GM21786 (cell line): ENCODE measurements around the gene OCSTAMP.

Experiments
- ATAC-seq: cut with Tn5 transposase; IDR thresholded peaks from one replicate; pipeline ENCODE4 v1.9.1; 2021; ENCODE audit not compliant: unreplicated experiment

OCSTAMP gene

GRCh38 chr20:46554828-46555227, 4.4 kb upstream of the OCSTAMP start:
- no peak for ATAC-seq

DNA sequence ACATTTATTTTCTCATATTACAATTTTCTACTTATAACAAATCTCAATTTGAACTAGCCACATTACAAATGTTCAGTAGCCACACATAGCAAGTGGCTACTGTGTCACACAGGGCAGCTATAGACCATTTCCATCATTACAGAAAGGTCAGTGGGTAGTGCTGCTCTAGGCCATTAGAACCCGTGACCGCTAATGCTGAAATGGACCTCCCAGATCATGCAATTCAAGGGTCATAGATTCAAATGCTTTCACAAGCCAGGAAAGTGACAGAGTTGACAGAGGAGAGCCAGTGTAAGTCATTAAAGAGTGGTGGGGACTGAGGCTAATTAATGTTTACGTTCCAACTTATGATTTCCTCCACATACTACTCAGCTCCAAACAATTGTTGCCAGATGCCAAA, 3.5 kb upstream of the OCSTAMP start:
- ATAC-seq: no peak

- peak; percentile 74 for ATAC-seq
Measured at GRCh38 chr20:46552460-46553420, 2.3 kb upstream of the OCSTAMP start.

DNA sequence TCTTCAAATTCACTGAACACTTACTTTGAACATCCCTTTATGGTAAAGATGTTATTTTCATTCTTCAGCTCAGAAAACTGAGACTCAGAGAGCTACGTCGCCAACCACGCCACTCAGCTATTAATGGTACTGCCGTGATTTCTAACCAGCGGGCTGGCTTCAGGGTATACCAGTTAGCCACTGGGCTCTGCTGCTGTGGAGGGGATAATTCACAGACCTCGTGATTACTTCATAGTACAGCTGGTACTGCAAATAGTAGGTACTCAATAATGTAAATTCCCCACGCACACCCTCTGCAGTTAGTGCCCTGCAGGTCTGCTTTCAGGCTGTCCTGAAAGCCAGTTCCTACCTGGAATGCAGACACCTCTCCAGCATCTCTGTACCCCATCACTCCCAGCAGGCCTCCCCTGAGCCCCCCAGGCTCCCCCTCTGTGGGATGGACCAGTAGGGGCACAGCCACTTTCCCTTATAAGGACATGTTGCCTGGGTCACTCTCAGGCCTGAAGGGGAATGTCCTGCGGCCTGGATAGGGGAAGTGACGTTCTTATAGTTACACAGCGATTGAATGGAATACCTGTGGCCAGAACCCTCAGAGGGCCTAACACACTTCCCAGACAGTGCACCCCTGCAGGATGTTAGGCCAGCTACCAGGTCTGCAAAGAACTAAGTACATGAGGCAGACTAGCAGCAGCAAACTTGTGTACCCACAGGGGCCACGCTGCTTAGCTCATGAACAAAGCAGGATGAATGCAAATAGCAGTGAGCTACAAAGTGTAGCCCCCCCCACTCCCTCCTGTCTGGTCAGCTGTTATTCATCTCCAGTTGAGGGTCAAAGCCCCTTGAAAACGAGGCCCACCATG, 1.3 kb upstream of the OCSTAMP start:
- ATAC-seq: no peak

- no peak for ATAC-seq
Measured at GRCh38 chr20:46549188-46549972, 1.1 kb downstream of the OCSTAMP start.

GRCh38 chr20:46548688-46549087, 1.8 kb downstream of the OCSTAMP start:
- no peak for ATAC-seq

DNA sequence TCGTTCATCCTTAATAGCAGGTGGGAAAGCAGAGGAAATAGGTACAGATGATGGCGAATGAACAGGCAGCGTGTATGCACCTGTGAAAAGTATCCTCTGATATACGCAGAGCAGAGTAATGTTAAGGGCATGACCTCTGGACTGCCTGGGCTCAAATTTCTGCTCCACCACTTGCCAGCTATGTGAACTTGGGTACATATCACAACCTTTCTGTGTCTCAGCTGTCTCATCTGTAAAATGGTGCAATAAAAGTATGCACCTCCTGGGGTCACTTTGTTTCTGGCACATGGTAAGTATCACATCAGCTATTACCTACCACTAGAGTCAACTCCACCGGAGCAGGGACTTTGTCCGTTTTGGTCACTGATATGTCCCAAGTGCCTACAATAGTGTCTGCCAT, 2.5 kb downstream of the OCSTAMP start:
- no peak for ATAC-seq

DNA sequence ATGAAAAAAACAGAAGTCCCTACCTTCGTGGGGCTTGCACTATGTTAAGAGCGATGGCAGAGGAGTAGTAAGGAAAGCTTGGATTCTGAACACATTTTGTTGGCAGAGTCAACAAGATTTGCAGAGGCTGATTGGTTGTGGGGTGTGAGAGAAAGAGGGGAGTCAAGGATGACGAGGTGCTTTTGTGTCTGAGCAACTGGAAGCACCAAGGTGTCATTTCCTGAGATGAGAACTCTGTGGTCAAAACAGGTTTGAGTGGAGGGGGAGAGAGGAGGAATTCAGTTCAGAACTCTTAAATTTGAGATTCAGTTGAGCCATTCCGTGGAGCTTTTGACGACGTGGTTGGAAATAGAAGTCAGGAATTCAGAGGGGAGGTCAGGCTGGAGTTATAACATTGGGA, 3.5 kb downstream of the OCSTAMP start:
- no peak for ATAC-seq

DNA sequence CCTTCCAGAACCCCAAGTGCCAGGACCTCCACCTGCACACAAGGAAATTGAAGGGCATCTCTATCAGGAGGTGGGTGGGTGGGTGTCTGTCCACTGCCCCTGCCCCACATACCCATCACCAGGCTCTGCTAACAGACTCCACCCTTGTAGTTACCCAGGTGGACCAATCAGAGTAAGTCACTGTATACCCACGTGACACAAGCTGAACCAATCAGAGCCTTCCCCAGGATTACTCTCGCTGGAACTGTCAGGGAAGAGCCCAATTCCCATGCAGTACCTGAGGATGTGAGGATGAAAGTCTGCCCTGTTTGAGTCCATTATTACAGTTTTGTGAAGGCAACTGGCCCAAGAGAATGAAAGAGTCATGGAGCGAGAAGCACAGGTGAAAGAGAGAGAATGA, 4.2 kb downstream of the OCSTAMP start:
- ATAC-seq: no peak

GRCh38 chr20:46545827-46546138, 4.7 kb downstream of the OCSTAMP start:
- ATAC-seq: no peak

DNA sequence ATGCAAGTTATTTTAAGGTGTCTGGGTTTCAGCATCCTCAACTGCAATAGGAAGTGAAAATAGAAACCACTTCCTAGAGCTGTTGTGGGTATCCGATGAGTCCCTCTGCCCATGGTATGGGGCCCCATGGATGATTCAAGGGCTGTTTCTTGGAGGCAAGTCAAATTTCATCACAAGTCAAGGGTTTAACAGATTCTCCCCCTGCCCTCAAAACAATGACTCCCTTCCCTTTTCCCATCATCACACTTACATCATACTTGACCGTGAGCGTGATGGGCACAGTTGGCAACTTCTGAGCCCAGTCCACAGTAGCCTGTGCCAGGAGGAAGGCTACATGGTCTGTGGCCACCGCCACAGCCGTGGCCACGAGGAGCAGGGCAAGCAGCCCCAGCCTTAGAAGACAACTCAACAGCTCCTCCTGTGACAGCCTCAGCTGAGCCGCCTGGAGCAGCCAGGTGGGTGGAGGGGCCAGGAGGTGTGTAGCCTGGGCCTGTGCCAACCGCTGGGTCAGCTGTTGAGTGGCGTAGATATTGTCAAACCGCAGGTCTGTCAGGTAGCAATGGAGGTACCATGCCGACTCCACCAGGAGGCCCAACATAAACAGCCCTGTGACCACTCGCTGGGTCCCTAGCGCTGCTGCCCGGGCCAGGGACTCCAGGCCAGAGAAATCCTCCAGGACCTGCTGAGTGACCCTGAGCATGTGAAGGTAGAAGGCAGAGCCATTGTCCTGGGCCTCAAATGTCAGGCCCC, 5.2 kb downstream of the OCSTAMP start:
- ATAC-seq: peak; percentile 55

GRCh38 chr20:46544576-46544975, 5.9 kb downstream of the OCSTAMP start:
- ATAC-seq: no peak

DNA sequence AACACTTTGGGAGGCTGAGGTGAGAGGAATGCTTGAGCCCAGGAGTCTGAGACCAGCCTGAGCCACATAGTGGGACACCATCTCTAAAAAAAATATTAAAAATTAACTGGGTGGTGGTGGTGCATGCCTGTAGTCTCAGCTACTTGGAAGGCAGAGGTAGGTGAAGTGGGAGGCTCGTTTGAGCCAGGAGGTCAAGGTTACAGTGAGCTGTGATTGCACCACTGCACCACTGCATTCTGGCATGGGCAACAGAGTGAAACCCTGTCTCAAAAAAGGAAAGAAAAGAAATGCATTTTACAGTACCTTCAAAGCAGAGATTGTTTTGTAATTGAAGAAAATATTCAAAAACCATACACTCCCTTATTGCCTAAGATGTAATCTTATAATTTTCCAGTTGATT, 6.5 kb downstream of the OCSTAMP start:
- no peak for ATAC-seq

- ATAC-seq: no peak
Measured at GRCh38 chr20:46543033-46543432, 7.4 kb downstream of the OCSTAMP start.

DNA sequence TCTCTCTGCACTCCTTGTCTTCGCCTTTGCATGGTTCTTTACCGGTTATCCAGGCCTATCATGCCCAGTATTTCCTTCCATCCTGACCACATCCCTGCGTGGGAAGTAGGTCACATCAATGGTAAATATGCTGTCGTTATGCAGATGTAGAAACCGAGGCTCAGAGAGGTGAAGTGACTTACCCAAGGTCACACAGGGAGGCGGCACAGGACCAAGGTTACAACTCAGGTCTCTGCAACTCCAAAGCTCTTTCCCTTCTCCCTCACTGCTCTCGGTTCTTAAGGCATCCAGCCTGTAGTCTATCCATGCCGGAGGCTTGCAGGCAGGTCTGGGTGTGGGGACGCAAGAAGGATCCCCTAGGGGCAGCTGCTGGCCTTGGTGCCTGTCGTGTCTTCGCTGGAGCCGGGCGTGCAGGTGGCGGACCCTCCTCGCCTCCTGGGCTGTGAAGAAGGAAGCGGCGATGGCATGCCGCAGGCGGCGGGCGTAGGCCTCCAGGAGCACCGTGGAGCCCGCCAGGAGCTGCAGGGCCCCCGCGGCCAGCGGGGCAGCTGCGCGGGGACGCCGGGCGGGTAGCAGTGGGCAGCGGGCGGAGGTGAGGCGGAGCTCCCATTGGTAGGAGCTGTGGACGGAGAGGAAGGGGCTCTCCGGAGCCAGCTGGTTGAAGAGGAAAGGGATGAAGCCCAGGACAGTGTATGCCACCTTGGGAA, 9.1 kb downstream of the OCSTAMP start:
- no peak for ATAC-seq

DNA sequence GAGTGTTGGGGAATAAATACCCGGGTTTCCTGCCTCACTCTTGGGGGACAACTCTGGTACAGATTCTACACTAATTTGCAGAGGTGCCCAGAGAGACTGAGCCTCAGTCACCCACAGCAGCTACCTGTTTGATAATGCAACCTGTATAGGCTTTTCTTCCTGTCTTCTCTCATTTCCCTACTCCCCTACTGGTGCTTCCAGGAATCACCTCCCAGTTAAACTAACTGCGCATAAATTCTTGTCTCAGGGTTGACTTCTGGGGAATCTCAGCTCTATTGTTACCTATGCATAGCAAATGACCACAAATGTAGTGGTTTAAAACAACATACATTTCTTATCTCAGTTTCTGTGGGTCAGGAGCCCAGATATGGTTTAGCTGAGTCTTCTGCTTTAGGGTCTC, 11.3 kb downstream of the OCSTAMP start:
- ATAC-seq: no peak

GRCh38 chr20:46530640-46531039, 19.8 kb downstream of the OCSTAMP start:
- ATAC-seq: no peak

DNA sequence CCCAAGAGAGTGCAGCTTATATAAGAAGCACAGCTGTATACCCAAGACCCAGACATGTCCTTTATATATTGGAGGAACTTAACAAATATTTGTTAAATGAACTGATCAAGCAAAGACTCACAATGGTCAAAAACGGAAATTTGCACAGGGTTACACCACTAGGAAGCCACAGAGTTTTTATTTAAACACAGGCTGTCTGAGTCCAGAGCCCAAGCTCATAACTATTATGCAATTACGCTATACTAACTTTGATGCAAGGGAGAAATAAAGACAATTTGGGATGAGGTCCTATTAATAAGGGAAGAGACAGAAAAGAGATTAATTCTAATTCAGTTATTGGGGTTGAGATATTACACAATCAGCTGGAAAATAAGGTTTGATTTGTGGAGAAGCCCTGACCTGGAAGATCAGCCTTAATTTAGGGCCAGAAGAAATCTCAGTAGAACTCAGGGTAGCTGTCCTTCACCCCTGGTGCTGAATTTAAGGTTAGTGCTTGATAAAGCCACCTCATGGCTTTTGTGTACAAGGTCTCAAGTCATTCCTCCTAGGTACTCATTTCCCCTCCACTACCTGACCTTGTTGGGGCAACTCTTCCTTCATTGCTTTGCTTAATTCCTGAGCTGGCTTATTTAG, 26.6 kb downstream of the OCSTAMP start:
- no peak for ATAC-seq

DNA sequence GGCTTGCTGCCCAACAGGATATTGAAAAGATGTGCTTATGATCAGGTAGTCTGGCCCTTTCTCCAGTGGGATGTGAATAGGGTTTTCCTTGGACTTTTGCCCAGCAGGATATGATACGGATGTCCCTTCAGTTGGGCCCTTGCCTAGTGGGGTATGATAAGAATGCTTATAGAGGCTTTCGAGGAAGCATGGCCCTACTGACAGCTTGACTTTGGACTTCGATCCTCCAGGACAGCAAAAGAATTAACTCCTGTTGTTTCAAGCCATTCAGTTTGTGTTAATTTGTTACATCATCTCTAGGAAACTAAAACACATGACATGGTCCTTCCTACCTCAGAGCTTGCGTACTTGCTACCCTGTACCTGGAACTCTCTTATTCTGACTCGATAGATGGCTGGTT, 27.3 kb downstream of the OCSTAMP start:
- no peak for ATAC-seq
